Activated CD8-positive, alpha-beta T cell treated with anti-CD3 and anti-CD28 coated beads, Interleukin-2, amount 10 ng/mL, durations not matched to agents 7 days and 5 days (primary cell): ENCODE data around the gene KIF26A. TPM values are rescaled to one million over a fixed set of nuclear protein-coding genes. Genes with fewer than 3 reads are reported as not detected.

Experiments
- ATAC-seq: fragments of 150-1000 bp; cut with Tn5 transposase; one replicate; pipeline ENCODE4 v1.10.0; 2021; ENCODE audit warnings: moderate library complexity
- CTCF ChIA-PET: fragments of 350-600 bp; sonication (Branson Sonifier 250); formaldehyde crosslinking; loops from one replicate; lab custom pipeline; 2021; ENCODE audit warnings: antibody characterized with exemption; lab: Charles Lee
- POLR2A ChIA-PET: fragments of 350-600 bp; sonication (Branson Sonifier 250); formaldehyde crosslinking; loops from one replicate; lab custom pipeline; 2021; ENCODE audit warnings: antibody characterized with exemption; lab: Charles Lee
- DNase-seq: peaks from one replicate; pipeline ENCODE4 v3.0.0-alpha.2; 2020
- H3K27ac Mint-ChIP-seq: one replicate; pipeline ENCODE4 v1.8.0; 2021; ENCODE audit warnings: mild to moderate bottlenecking, mixed read lengths
- H3K27me3 Mint-ChIP-seq: one replicate; pipeline ENCODE4 v1.8.0; 2021; ENCODE audit warnings: low read depth, mixed read lengths
- H3K36me3 Mint-ChIP-seq: one replicate; pipeline ENCODE4 v1.8.0; 2021; ENCODE audit warnings: low read depth, mixed read lengths
- H3K4me1 Mint-ChIP-seq: one replicate; pipeline ENCODE4 v1.8.0; 2021; ENCODE audit warnings: low read depth, mixed read lengths
- H3K4me3 Mint-ChIP-seq: one replicate; pipeline ENCODE4 v1.8.0; 2021; ENCODE audit warnings: mild to moderate bottlenecking, mixed read lengths
- H3K9me3 Mint-ChIP-seq: one replicate; pipeline ENCODE4 v1.8.0; 2022; ENCODE audit warnings: mixed read lengths; ENCODE audit not compliant: insufficient read depth
- total RNA-seq, 2 experiments: library from RNA; stranded (reverse); gene quantifications; one replicate each; pipeline ENCODE4 v1.2.3, GENCODE V29; 2021

KIF26A gene
- total RNA-seq, 2 experiments from 2014 or later = 0.26 TPM

GRCh38 chr14:104172880-104173279, 34.5 kb downstream of the KIF26A start:
- POLR2A ChIA-PET = no interaction called here
- Mint-ChIP-seq H3K36me3 (no peaks in the 10 kb centered on the region), H3K9me3 (no peaks in the 10 kb centered on the region), H3K4me3 (no peak overlapping the region), H3K27me3 (no peaks in the 10 kb centered on the region), H3K4me1 (no peaks in the 10 kb centered on the region), H3K27ac (no peak overlapping the region)
- DNase-seq = no peak
- CTCF ChIA-PET = no interaction called here
- ATAC-seq = no peak

GRCh38 chr14:104174051-104174450, 35.7 kb downstream of the KIF26A start:
- Mint-ChIP-seq H3K27ac (no peak overlapping the region), H3K27me3 (no peaks in the 10 kb centered on the region), H3K4me3 (no peak overlapping the region), H3K36me3 (no peaks in the 10 kb centered on the region), H3K9me3 (no peaks in the 10 kb centered on the region), H3K4me1 (no peaks in the 10 kb centered on the region)
- no peak for ATAC-seq
- POLR2A ChIA-PET = no interaction called here
- no peak for DNase-seq
- CTCF ChIA-PET = no interaction called here

GRCh38 chr14:104175041-104175440, 36.7 kb downstream of the KIF26A start:
- no peaks in the 10 kb centered on the region for H3K4me1 Mint-ChIP-seq
- H3K36me3 Mint-ChIP-seq = no peaks in the 10 kb centered on the region
- CTCF ChIA-PET = no interaction called here
- H3K9me3 Mint-ChIP-seq = no peaks in the 10 kb centered on the region
- DNase-seq = no peak
- H3K4me3 Mint-ChIP-seq = no peak overlapping the region
- no peak overlapping the region for H3K27ac Mint-ChIP-seq
- no peak for ATAC-seq
- H3K27me3 Mint-ChIP-seq = no peaks in the 10 kb centered on the region
- POLR2A ChIA-PET = no interaction called here

GRCh38 chr14:104175811-104176210, 37.4 kb downstream of the KIF26A start:
- H3K9me3 Mint-ChIP-seq = no peaks in the 10 kb centered on the region
- no peaks in the 10 kb centered on the region for H3K4me1 Mint-ChIP-seq
- no peak overlapping the region for H3K4me3 Mint-ChIP-seq
- ATAC-seq = no peak
- POLR2A ChIA-PET = no interaction called here
- H3K27ac Mint-ChIP-seq = no peak overlapping the region
- no peaks in the 10 kb centered on the region for H3K36me3 Mint-ChIP-seq
- CTCF ChIA-PET = no interaction called here
- no peak for DNase-seq
- no peaks in the 10 kb centered on the region for H3K27me3 Mint-ChIP-seq

GRCh38 chr14:104176611-104177010, 38.2 kb downstream of the KIF26A start:
- H3K4me3 Mint-ChIP-seq = no peak overlapping the region
- H3K27me3 Mint-ChIP-seq = no peaks in the 10 kb centered on the region
- POLR2A ChIA-PET = no interaction called here
- CTCF ChIA-PET = no interaction called here
- H3K36me3 Mint-ChIP-seq = no peaks in the 10 kb centered on the region
- ATAC-seq (no peak), DNase-seq (no peak)
- no peaks in the 10 kb centered on the region for H3K9me3 Mint-ChIP-seq
- no peaks in the 10 kb centered on the region for H3K4me1 Mint-ChIP-seq
- no peak overlapping the region for H3K27ac Mint-ChIP-seq

GRCh38 chr14:104177411-104177810, 39.0 kb downstream of the KIF26A start:
- no peaks in the 10 kb centered on the region for H3K27me3 Mint-ChIP-seq
- CTCF ChIA-PET = no interaction called here
- H3K4me1 Mint-ChIP-seq = no peaks in the 10 kb centered on the region
- H3K9me3 Mint-ChIP-seq = no peaks in the 10 kb centered on the region
- H3K27ac Mint-ChIP-seq = no peak overlapping the region
- DNase-seq (no peak), ATAC-seq (no peak)
- POLR2A ChIA-PET = no interaction called here
- no peaks in the 10 kb centered on the region for H3K36me3 Mint-ChIP-seq
- H3K4me3 Mint-ChIP-seq = no peak overlapping the region

GRCh38 chr14:104178279-104178678, 39.9 kb downstream of the KIF26A start:
- H3K9me3 Mint-ChIP-seq = no peaks in the 10 kb centered on the region
- H3K4me3 Mint-ChIP-seq = no peak overlapping the region
- no peak overlapping the region for H3K27ac Mint-ChIP-seq
- ChIA-PET POLR2A (no interaction called here), CTCF (no interaction called here)
- no peak for ATAC-seq
- H3K4me1 Mint-ChIP-seq = no peaks in the 10 kb centered on the region
- DNase-seq = no peak
- no peaks in the 10 kb centered on the region for H3K36me3 Mint-ChIP-seq
- no peaks in the 10 kb centered on the region for H3K27me3 Mint-ChIP-seq

- Mint-ChIP-seq H3K27me3 (no peaks in the 10 kb centered on the region), H3K36me3 (no peaks in the 10 kb centered on the region), H3K4me1 (no peaks in the 10 kb centered on the region), H3K4me3 (no peak overlapping the region), H3K9me3 (no peaks in the 10 kb centered on the region), H3K27ac (no peak overlapping the region)
- POLR2A ChIA-PET = no interaction called here
- DNase-seq = no peak
- CTCF ChIA-PET = no interaction called here
- ATAC-seq = no peak
These were observed 40.7 kb downstream of the KIF26A start for GRCh38 chr14:104179126-104179525.

GRCh38 chr14:104179564-104180129, 41.3 kb downstream of the KIF26A start:
- DNase-seq = no peak
- ATAC-seq = no peak
- H3K4me1 Mint-ChIP-seq = no peaks in the 10 kb centered on the region
- POLR2A ChIA-PET = no interaction called here
- H3K9me3 Mint-ChIP-seq = no peaks in the 10 kb centered on the region
- no peak overlapping the region for H3K27ac Mint-ChIP-seq
- CTCF ChIA-PET = no interaction called here
- no peaks in the 10 kb centered on the region for H3K36me3 Mint-ChIP-seq
- H3K27me3 Mint-ChIP-seq = no peaks in the 10 kb centered on the region
- H3K4me3 Mint-ChIP-seq = no peak overlapping the region

GRCh38 chr14:104180561-104181165, 42.3 kb downstream of the KIF26A start:
- ATAC-seq (no peak), DNase-seq (no peak)
- H3K4me1 Mint-ChIP-seq = no peaks in the 10 kb centered on the region
- ChIA-PET POLR2A (no interaction called here), CTCF (no interaction called here)
- H3K4me3 Mint-ChIP-seq = no peak overlapping the region
- no peak overlapping the region for H3K27ac Mint-ChIP-seq
- no peaks in the 10 kb centered on the region for H3K9me3 Mint-ChIP-seq
- H3K36me3 Mint-ChIP-seq = no peaks in the 10 kb centered on the region
- no peaks in the 10 kb centered on the region for H3K27me3 Mint-ChIP-seq

- H3K4me3 Mint-ChIP-seq = no peak overlapping the region
- DNase-seq = no peak
- H3K36me3 Mint-ChIP-seq = no peaks in the 10 kb centered on the region
- no peaks in the 10 kb centered on the region for H3K9me3 Mint-ChIP-seq
- no peak overlapping the region for H3K27ac Mint-ChIP-seq
- no peaks in the 10 kb centered on the region for H3K27me3 Mint-ChIP-seq
- CTCF ChIA-PET = no interaction called here
- no peak for ATAC-seq
- H3K4me1 Mint-ChIP-seq = no peaks in the 10 kb centered on the region
- POLR2A ChIA-PET = no interaction called here
These were observed 43.6 kb downstream of the KIF26A start for GRCh38 chr14:104181761-104182530.

- no peak overlapping the region for H3K27ac Mint-ChIP-seq
- H3K36me3 Mint-ChIP-seq = no peaks in the 10 kb centered on the region
- DNase-seq = no peak
- H3K4me3 Mint-ChIP-seq = no peak overlapping the region
- H3K27me3 Mint-ChIP-seq = no peaks in the 10 kb centered on the region
- CTCF ChIA-PET = no interaction called here
- no peak for ATAC-seq
- no peaks in the 10 kb centered on the region for H3K4me1 Mint-ChIP-seq
- POLR2A ChIA-PET = no interaction called here
- H3K9me3 Mint-ChIP-seq = no peaks in the 10 kb centered on the region
These were observed 44.6 kb downstream of the KIF26A start for GRCh38 chr14:104182857-104183425.
